Osteocyte (in vitro differentiated cells): Measurements from ENCODE around the gene HMGN4. TPM values are rescaled to one million over a fixed set of nuclear protein-coding genes. Genes with fewer than 3 reads are reported as not detected.
A peak's percentile ranks its signal among the peaks of the same experiment; 100 is the strongest.
"Not testable (repeated sequence)": the region's sequence is repeated elsewhere in the genome, so short reads cannot be mapped to it uniquely, and the experiment has no call there.

Experiments
- DNase-seq: peaks from one replicate; pipeline ENCODE4 v3.0.0; 2021; ENCODE audit warnings: mixed read lengths; ENCODE audit not compliant: unreplicated experiment; ENCODE audit errors: extremely low spot score
- H3K27ac Mint-ChIP-seq: one replicate; pipeline ENCODE4 v1.8.0; 2021; ENCODE audit warnings: mild to moderate bottlenecking, mixed read lengths; ENCODE audit not compliant: unreplicated experiment
- H3K27me3 Mint-ChIP-seq: one replicate; pipeline ENCODE4 v1.8.0; 2021; ENCODE audit warnings: mixed read lengths; ENCODE audit not compliant: unreplicated experiment
- H3K36me3 Mint-ChIP-seq: one replicate; pipeline ENCODE4 v1.8.0; 2021; ENCODE audit warnings: mixed read lengths; ENCODE audit not compliant: unreplicated experiment
- H3K4me1 Mint-ChIP-seq: one replicate; pipeline ENCODE4 v1.8.0; 2021; ENCODE audit warnings: mixed read lengths; ENCODE audit not compliant: unreplicated experiment
- H3K4me3 Mint-ChIP-seq: one replicate; pipeline ENCODE4 v1.8.0; 2021; ENCODE audit warnings: mild to moderate bottlenecking, moderate library complexity, mixed read lengths; ENCODE audit not compliant: unreplicated experiment
- H3K9me3 Mint-ChIP-seq: one replicate; pipeline ENCODE4 v1.8.0; 2021; ENCODE audit warnings: mixed read lengths; ENCODE audit not compliant: unreplicated experiment
- CTCF ChIP-seq: fragments of 200-600 bp; sonication (generic); IDR thresholded peaks from 2 replicates; pipeline ENCODE4 v1.5.0; 2021; ENCODE audit warnings: antibody characterized with exemption, mild to moderate bottlenecking, moderate library complexity
- total RNA-seq: library from RNA; stranded (reverse); gene quantifications from 2 replicates; pipeline ENCODE4 v1.2.1, GENCODE V29; 2021

HMGN4 gene
- total RNA-seq, 1 donor from 2014 or later = 45.0 TPM

GRCh38 chr6:26521600-26522391 is 16.4 kb upstream of the HMGN4 start:
- Mint-ChIP-seq H3K27me3 (no peaks in the 10 kb centered on the region), H3K36me3 (no peaks in the 10 kb centered on the region), H3K4me3 (peak overlapping the region; percentile 77), H3K4me1 (peaks cover 22% of the 10 kb centered on the region), H3K27ac (peak overlapping the region; percentile 95), H3K9me3 (no peaks in the 10 kb centered on the region)
- TF ChIP-seq CTCF = peak; percentile 11
- DNase-seq = peak; percentile 87

- peak overlapping the region; percentile 95 for H3K27ac Mint-ChIP-seq
- H3K4me3 Mint-ChIP-seq = peak overlapping the region; percentile 77
- H3K27me3 Mint-ChIP-seq, H3K9me3 Mint-ChIP-seq, H3K36me3 Mint-ChIP-seq, DNase-seq: not testable (repeated sequence)
- peaks cover 22% of the 10 kb centered on the region for H3K4me1 Mint-ChIP-seq
These were observed 15.5 kb upstream of the HMGN4 start for GRCh38 chr6:26522486-26523228.

GRCh38 chr6:26524314-26524713 is 13.9 kb upstream of the HMGN4 start:
- DNase-seq, H3K9me3 Mint-ChIP-seq, H3K36me3 Mint-ChIP-seq, H3K27me3 Mint-ChIP-seq, H3K27ac Mint-ChIP-seq, H3K4me3 Mint-ChIP-seq: not testable (repeated sequence)
- H3K4me1 Mint-ChIP-seq = peaks cover 22% of the 10 kb centered on the region

- H3K27me3 Mint-ChIP-seq = no peaks in the 10 kb centered on the region
- no peak overlapping the region for H3K4me3 Mint-ChIP-seq
- peaks cover 22% of the 10 kb centered on the region for H3K4me1 Mint-ChIP-seq
- no peak for TF ChIP-seq CTCF
- no peaks in the 10 kb centered on the region for H3K36me3 Mint-ChIP-seq
- no peak for DNase-seq
- H3K9me3 Mint-ChIP-seq = no peaks in the 10 kb centered on the region
- no peak overlapping the region for H3K27ac Mint-ChIP-seq
These were observed 13.3 kb upstream of the HMGN4 start for GRCh38 chr6:26524722-26525370.

GRCh38 chr6:26525838-26526237 is 12.3 kb upstream of the HMGN4 start:
- H3K36me3 Mint-ChIP-seq = no peaks in the 10 kb centered on the region
- no peak overlapping the region for H3K27ac Mint-ChIP-seq
- no peak for TF ChIP-seq CTCF
- H3K27me3 Mint-ChIP-seq = no peaks in the 10 kb centered on the region
- H3K4me3 Mint-ChIP-seq = no peak overlapping the region
- no peak for DNase-seq
- no peaks in the 10 kb centered on the region for H3K9me3 Mint-ChIP-seq
- peaks cover 15% of the 10 kb centered on the region for H3K4me1 Mint-ChIP-seq

- Mint-ChIP-seq H3K27ac (no peak overlapping the region), H3K36me3 (no peaks in the 10 kb centered on the region), H3K27me3 (no peaks in the 10 kb centered on the region), H3K4me1 (peaks cover 13% of the 10 kb centered on the region), H3K4me3 (no peak overlapping the region), H3K9me3 (no peaks in the 10 kb centered on the region)
- no peak for TF ChIP-seq CTCF
- DNase-seq = no peak
These were observed 11.2 kb upstream of the HMGN4 start for GRCh38 chr6:26526928-26527327.
